Immature natural killer cell (primary cell): ENCODE data around the gene PRSS27. TPM values are rescaled to one million over a fixed set of nuclear protein-coding genes. Genes with fewer than 3 reads are reported as not detected.
"Not testable (repeated sequence)": the region's sequence is repeated elsewhere in the genome, so short reads cannot be mapped to it uniquely, and the experiment has no call there.

Experiments
- DNase-seq, 3 donors: peaks; one replicate each; pipeline ENCODE4 v3.0.0; 2022; ENCODE audit warnings: mixed read lengths in 1 of 3
- H3K27ac Mint-ChIP-seq, 6 donors: one replicate each; pipeline ENCODE4 v1.8.0; 2020; ENCODE audit warnings: mixed read lengths in 6 of 6, mild to moderate bottlenecking in 5 of 6, inconsistent platforms in 4 of 6, moderate library complexity in 3 of 6
- H3K27me3 Mint-ChIP-seq, 3 donors: one replicate each; pipeline ENCODE4 v1.8.0; 2020 to 2021; ENCODE audit warnings: low read depth in 3 of 3, mild to moderate bottlenecking in 3 of 3, mixed read lengths in 3 of 3, moderate library complexity in 3 of 3, inconsistent platforms in 1 of 3
- H3K36me3 Mint-ChIP-seq, 3 donors: one replicate each; pipeline ENCODE4 v1.8.0; 2020; ENCODE audit warnings: mixed read lengths in 3 of 3, inconsistent platforms in 2 of 3, mild to moderate bottlenecking in 2 of 3
- H3K4me1 Mint-ChIP-seq, 2 donors: one replicate each; pipeline ENCODE4 v1.8.0; 2020; ENCODE audit warnings: inconsistent platforms in 2 of 2, mild to moderate bottlenecking in 2 of 2, mixed read lengths in 2 of 2, moderate library complexity in 1 of 2
- H3K4me3 Mint-ChIP-seq, 5 donors: one replicate each; pipeline ENCODE4 v1.8.0; 2020; ENCODE audit warnings: mild to moderate bottlenecking in 5 of 5, mixed read lengths in 5 of 5, inconsistent platforms in 3 of 5, moderate library complexity in 3 of 5
- H3K9me3 Mint-ChIP-seq, 6 donors: one replicate each; pipeline ENCODE4 v1.8.0; 2020; ENCODE audit warnings: mild to moderate bottlenecking in 6 of 6, mixed read lengths in 6 of 6, inconsistent platforms in 4 of 6, moderate library complexity in 3 of 6
- polyA plus RNA-seq, 3 donors: library from polyadenylated mRNA; unstranded; fragments of 300-500 nt; fragmentation: Illumina TruSeq; gene quantifications; one replicate each; pipeline ENCODE4 v1.2.3, GENCODE V29; 2021

Gene PRSS27
- polyA plus RNA-seq, 3 donors from 2014 or later, result 0.18 TPM; not detected in 2

DNA sequence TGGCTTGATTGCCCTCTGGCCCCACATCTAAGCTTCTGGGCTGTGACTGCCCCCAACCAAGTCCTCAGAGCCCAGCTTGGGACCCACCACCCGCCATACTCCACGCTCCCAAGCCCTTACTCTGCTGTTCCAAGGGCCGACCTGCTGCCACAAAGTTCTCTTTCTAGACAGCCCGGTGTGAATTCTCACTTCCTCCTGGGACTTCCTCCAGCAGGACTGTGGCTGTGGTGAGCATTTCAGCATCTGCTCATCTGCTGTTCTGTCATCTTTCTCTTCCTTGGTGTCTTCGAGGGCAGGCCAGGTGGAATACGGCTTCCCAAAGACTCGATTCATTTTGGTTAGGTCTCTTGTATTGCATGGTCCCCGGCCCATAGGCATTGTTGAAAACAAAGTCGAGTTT lies 33.9 kb downstream of the PRSS27 start:
- H3K27ac Mint-ChIP-seq, H3K4me3 Mint-ChIP-seq, DNase-seq, H3K36me3 Mint-ChIP-seq, H3K27me3 Mint-ChIP-seq, H3K9me3 Mint-ChIP-seq: not testable (repeated sequence)
- H3K4me1 Mint-ChIP-seq, result peaks cover 46 to 48% of the 10 kb centered on the region in 2 donors

DNA sequence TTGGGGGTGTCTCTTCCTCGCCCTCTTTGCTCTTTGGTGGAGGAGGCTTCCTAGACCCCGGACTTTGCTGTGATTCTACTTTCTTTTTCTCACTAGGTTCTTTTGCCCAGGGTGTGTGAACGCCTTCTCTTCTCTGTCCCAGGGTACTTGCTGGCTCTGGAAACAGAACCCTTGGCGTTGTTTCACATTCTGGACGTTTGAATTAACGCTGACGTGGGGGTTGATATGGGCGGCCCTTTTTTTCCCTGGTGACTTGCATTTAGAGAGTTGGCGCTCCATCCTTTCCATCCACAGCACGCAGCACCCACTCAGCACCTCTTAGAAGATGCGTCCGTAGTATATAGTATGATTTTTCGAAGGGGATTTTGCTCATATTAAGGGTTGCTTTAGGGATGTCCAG lies 37.0 kb downstream of the PRSS27 start:
- peak overlapping the region; percentile 55 to 87 (median 80) for H3K27ac Mint-ChIP-seq
- peak overlapping the region; percentile 87 to 97 (median 94) for H3K4me3 Mint-ChIP-seq
- H3K36me3 Mint-ChIP-seq, H3K9me3 Mint-ChIP-seq, H3K27me3 Mint-ChIP-seq, DNase-seq: not testable (repeated sequence)
- peaks cover 34 to 39% of the 10 kb centered on the region in 2 donors for H3K4me1 Mint-ChIP-seq

- peak; percentile 93 to 94 (median 94) for DNase-seq
- no peaks in the 10 kb centered on the region for H3K36me3 Mint-ChIP-seq
- peak within 1 kb of the TSS; percentile 88 to 97 (median 94) for H3K4me3 Mint-ChIP-seq
- H3K4me1 Mint-ChIP-seq, result peaks cover 28 to 33% of the 10 kb centered on the region in 2 donors
- H3K27me3 Mint-ChIP-seq, result peaks cover 0 to 5% (median 4%) of the 10 kb centered on the region in 3 donors
- peak within 1 kb of the TSS; percentile 85 to 95 (median 93) for H3K27ac Mint-ChIP-seq
- no peaks in the 10 kb centered on the region for H3K9me3 Mint-ChIP-seq
Observed at GRCh38 chr16:2682209-2683021, 37.6 kb downstream of the PRSS27 start, which contains the start of gene KCTD5. KCTD5 (plus strand) TSS chr16:2682523; CDS start chr16:2682549, 26 bp downstream.

DNA sequence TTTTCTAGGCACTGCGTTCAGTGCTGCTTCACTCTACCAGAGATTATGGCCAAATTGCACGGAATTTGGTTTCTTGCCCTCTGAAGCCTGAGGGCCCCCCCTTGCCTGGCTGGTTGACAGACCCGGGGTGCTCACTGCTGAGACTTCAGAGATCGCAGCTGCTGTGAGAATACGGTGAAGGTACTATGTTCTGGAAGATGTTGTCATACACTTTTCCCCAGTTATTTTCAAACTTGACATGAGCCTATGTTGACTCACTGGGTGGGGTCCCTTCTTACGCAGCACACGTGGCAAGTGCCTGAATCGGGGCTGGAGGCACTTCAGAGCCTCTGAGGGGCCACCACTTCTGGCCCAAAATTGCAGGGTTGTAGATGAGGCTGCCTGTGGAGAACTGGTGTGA lies 39.7 kb downstream of the PRSS27 start:
- not testable (repeated sequence) for DNase-seq, H3K9me3 Mint-ChIP-seq, H3K27me3 Mint-ChIP-seq, H3K27ac Mint-ChIP-seq, H3K36me3 Mint-ChIP-seq
- Mint-ChIP-seq H3K4me3 (peak overlapping the region in 1 of 5 donors; percentile 15), H3K4me1 (peaks cover 18 to 22% of the 10 kb centered on the region in 2 donors)

GRCh38 chr16:2679902-2680301 lies 40.1 kb downstream of the PRSS27 start:
- H3K36me3 Mint-ChIP-seq, H3K27ac Mint-ChIP-seq, H3K27me3 Mint-ChIP-seq, H3K9me3 Mint-ChIP-seq, DNase-seq, H3K4me3 Mint-ChIP-seq: not testable (repeated sequence)
- peaks cover 17 to 21% of the 10 kb centered on the region in 2 donors for H3K4me1 Mint-ChIP-seq

GRCh38 chr16:2678206-2678965 lies 41.6 kb downstream of the PRSS27 start:
- not testable (repeated sequence) for H3K27me3 Mint-ChIP-seq, H3K4me3 Mint-ChIP-seq, DNase-seq, H3K9me3 Mint-ChIP-seq, H3K27ac Mint-ChIP-seq, H3K36me3 Mint-ChIP-seq
- H3K4me1 Mint-ChIP-seq, result peaks cover 18% of the 10 kb centered on the region in 2 donors

DNA sequence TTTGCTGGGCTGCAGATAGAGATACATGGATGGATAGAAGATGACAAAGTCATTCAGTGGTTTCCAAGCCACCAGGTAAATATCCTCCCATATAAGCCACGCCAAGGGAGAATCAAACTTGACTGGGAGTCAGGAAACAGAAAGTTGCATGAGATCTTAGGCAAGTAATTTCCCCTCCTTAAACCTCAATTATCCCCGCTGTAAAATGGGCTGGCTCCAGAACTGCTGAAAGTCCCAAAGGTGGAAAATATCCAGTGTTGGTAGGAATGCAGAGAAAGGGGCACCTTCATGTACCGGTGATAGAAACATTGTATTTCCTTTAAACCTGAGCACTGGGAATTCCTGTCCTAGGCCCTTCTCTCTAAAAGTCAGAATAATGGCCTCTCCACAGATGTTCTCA lies 43.1 kb downstream of the PRSS27 start:
- peaks cover 16 to 17% of the 10 kb centered on the region in 2 donors for H3K4me1 Mint-ChIP-seq
- not testable (repeated sequence) for H3K36me3 Mint-ChIP-seq, H3K4me3 Mint-ChIP-seq, H3K9me3 Mint-ChIP-seq, DNase-seq, H3K27ac Mint-ChIP-seq, H3K27me3 Mint-ChIP-seq

- Mint-ChIP-seq H3K27ac (no peak overlapping the region), H3K36me3 (no peaks in the 10 kb centered on the region), H3K9me3 (no peaks in the 10 kb centered on the region), H3K4me3 (no peak overlapping the region), H3K27me3 (peaks cover 0 to 5% (median 0%) of the 10 kb centered on the region in 3 donors), H3K4me1 (peaks cover 17 to 19% of the 10 kb centered on the region in 2 donors)
- DNase-seq, result no peak
Observed at GRCh38 chr16:2675714-2676113, 44.3 kb downstream of the PRSS27 start.

GRCh38 chr16:2675021-2675420 lies 45.0 kb downstream of the PRSS27 start:
- Mint-ChIP-seq H3K27ac (peak overlapping the region in 1 of 6 donors; percentile 58), H3K9me3 (no peaks in the 10 kb centered on the region), H3K27me3 (peaks cover 0 to 5% (median 0%) of the 10 kb centered on the region in 3 donors), H3K4me1 (peaks cover 21% of the 10 kb centered on the region in 2 donors), H3K4me3 (peak overlapping the region in 2 of 5 donors; percentile 21 to 64), H3K36me3 (no peaks in the 10 kb centered on the region)
- DNase-seq, result no peak

DNA sequence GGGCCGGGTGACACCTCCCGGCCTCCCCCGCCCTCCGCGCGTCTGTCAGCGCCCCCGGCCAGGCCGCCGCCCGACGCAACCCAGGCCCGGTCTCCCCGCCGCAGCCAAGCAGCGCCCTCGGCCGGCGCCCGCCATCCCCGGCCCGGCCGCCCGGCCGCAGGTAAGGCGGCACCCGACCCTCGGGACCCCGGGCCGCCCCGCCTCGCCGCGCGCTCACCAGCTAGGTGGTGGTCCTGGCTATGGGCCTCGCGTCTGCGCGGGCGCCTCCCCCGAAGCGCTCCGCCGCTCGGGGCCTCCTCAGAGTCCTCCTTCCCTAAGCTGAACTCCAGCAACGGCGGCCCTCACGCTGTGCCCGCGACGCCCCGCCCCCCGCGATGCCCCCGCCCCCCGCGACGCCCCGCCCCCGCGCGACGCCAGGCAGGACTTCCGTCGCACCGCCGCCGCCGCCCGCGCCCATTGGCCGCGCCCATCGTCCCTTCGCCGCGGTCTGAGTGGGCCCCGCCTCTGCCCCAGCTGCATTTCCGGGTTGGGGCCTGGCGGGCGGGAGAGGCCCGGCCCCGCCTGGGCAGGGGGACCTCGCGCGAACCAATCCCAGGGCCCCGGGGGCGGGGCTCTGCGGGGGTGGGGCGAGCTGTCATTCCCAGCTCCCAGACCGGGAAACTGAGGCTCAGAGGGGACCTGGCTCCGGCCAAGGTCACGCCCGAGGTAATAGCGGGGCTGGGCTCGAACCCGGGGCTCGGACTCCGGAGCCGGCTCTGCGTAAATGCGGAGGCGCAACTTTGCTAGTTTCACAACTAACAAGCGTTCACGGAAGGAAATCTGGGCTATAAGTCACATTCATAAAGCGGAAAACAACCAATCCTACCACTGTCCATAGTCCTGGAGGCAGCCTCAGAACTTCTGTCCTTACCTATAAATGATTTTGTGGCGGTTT lies 46.7 kb downstream of the PRSS27 start:
- Mint-ChIP-seq H3K36me3 (peaks cover under 1 to 6% (median 6%) of the 10 kb centered on the region in 3 donors), H3K4me1 (peaks cover 29 to 30% of the 10 kb centered on the region in 2 donors), H3K27ac (peak overlapping the region; percentile 76 to 90 (median 86)), H3K27me3 (peaks cover 0 to 5% (median 1%) of the 10 kb centered on the region in 3 donors), H3K9me3 (no peaks in the 10 kb centered on the region), H3K4me3 (peak overlapping the region; percentile 85 to 90 (median 88))
- peak; percentile 96 to 97 (median 97) for DNase-seq

DNA sequence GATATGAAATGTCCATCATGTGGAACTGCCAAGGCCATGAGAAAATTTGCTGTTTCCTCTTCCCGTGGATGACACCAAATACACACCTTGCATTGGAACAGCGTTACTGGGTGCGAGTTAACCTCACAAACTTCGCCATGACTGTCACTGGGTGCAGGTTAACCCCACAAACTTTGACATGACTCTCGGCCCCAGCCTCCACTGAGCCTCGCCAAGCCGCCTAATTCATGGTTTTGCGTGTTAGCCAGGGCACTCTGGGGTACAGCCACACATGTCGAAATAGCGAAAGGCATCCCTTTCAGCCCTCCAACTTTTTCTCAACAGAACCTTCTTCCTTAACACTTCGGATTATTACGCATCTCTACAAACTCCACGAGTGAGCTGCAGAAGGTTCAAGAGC lies 48.3 kb downstream of the PRSS27 start:
- H3K4me1 Mint-ChIP-seq, result peaks cover 29 to 30% of the 10 kb centered on the region in 2 donors
- H3K36me3 Mint-ChIP-seq, result peaks cover 4 to 18% (median 11%) of the 10 kb centered on the region in 3 donors
- no peaks in the 10 kb centered on the region for H3K9me3 Mint-ChIP-seq
- H3K4me3 Mint-ChIP-seq, result peak overlapping the region in 4 of 5 donors; percentile 79 to 87 (median 80)
- peaks cover 0 to 5% (median 1%) of the 10 kb centered on the region in 3 donors for H3K27me3 Mint-ChIP-seq
- no peak for DNase-seq
- H3K27ac Mint-ChIP-seq, result peak overlapping the region in 1 of 6 donors; percentile 23

- H3K4me3 Mint-ChIP-seq, result peak overlapping the region in 2 of 5 donors; percentile 6
- not testable (repeated sequence) for DNase-seq, H3K27me3 Mint-ChIP-seq, H3K27ac Mint-ChIP-seq, H3K9me3 Mint-ChIP-seq
- H3K36me3 Mint-ChIP-seq, result peaks cover 4 to 18% (median 11%) of the 10 kb centered on the region in 3 donors
- peaks cover 29 to 30% of the 10 kb centered on the region in 2 donors for H3K4me1 Mint-ChIP-seq
Observed at GRCh38 chr16:2671193-2671592, 48.8 kb downstream of the PRSS27 start.

- peak overlapping the region in 2 of 5 donors; percentile 38 to 52 for H3K4me3 Mint-ChIP-seq
- peak overlapping the region in 4 of 6 donors; percentile 49 to 81 (median 68) for H3K27ac Mint-ChIP-seq
- peak; percentile 27 to 49 (median 45) for DNase-seq
- peaks cover 4 to 22% (median 11%) of the 10 kb centered on the region in 3 donors for H3K36me3 Mint-ChIP-seq
- H3K9me3 Mint-ChIP-seq, H3K27me3 Mint-ChIP-seq: not testable (repeated sequence)
- H3K4me1 Mint-ChIP-seq, result peaks cover 29 to 30% of the 10 kb centered on the region in 2 donors
Observed at GRCh38 chr16:2670017-2670416, 50.0 kb downstream of the PRSS27 start.
